Measurements from ENCODE around the gene PDE4A. TPM values are rescaled to one million over a fixed set of nuclear protein-coding genes. Genes with fewer than 3 reads are reported as not detected.

Gene PDE4A
- polyA plus RNA-seq, 3 donors, result 4.7 to 14.8 (median 5.8) TPM

DNA sequence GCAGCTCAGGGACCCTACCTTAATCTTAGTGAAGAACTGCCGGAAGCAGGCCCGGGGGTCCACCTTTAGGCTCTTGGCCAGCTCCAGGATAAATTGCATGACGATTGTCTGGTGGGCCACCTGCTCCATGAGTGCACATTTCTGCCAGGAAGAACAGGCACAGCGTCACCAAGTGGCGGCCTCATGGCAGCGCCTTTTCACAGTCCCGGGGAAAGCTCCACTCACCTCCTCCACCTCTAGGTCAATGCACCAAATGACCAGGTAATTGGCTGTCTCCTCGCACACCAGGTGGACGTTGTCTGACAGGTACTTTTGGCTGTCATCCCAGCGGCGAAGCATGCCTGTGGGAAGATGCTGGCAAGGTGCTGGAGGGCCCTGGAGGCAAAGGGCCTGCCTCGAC, 25.3 kb upstream of the PDE4A start:
- Histone ChIP-seq H3K79me2 (ENCODE audit: insufficient read depth, low read length) (peaks cover 35% of the 10 kb centered on the region), H3K27me3 (ENCODE audit: control insufficient read depth in 2 of 2, insufficient read depth in 2 of 2, low read length in 2 of 2) (no peaks in the 10 kb centered on the region), H3K9me3 (replicated peaks in 1 of 2; ENCODE audit: control insufficient read depth in 1 of 2, insufficient read depth in 1 of 2, low read length in 2 of 2) (no peaks in the 10 kb centered on the region), H4K20me1 (ENCODE audit: insufficient read depth, low read length) (peaks cover 35% of the 10 kb centered on the region), H3K4me1 (ENCODE audit: control insufficient read depth in 1 of 2, insufficient read depth in 2 of 2, low read length in 2 of 2) (peaks cover 1 to 2% of the 10 kb centered on the region in 2 donors), H3K9ac (ENCODE audit: insufficient read depth, low read length, poor library complexity, severe bottlenecking) (no peak overlapping the region), H3K4me3 (replicated peaks in 1 of 3; ENCODE audit: low read depth in 2 of 3, low read length in 3 of 3) (no peak overlapping the region), H3K4me2 (replicated peaks; ENCODE audit: extremely low read depth, low read length, poor library complexity, severe bottlenecking) (no peak overlapping the region), H3K27ac (ENCODE audit: low read depth in 1 of 2, low read length in 2 of 2) (no peak overlapping the region), H3K36me3 (replicated peaks in 1 of 2; ENCODE audit: control insufficient read depth in 1 of 2, insufficient read depth in 2 of 2, low read length in 2 of 2) (peaks cover 56 to 82% of the 10 kb centered on the region in 2 donors), H2AFZ (ENCODE audit: insufficient read depth, low read depth, low read length, poor library complexity, severe bottlenecking) (no peak overlapping the region)
- TF ChIP-seq, protein P1, sequence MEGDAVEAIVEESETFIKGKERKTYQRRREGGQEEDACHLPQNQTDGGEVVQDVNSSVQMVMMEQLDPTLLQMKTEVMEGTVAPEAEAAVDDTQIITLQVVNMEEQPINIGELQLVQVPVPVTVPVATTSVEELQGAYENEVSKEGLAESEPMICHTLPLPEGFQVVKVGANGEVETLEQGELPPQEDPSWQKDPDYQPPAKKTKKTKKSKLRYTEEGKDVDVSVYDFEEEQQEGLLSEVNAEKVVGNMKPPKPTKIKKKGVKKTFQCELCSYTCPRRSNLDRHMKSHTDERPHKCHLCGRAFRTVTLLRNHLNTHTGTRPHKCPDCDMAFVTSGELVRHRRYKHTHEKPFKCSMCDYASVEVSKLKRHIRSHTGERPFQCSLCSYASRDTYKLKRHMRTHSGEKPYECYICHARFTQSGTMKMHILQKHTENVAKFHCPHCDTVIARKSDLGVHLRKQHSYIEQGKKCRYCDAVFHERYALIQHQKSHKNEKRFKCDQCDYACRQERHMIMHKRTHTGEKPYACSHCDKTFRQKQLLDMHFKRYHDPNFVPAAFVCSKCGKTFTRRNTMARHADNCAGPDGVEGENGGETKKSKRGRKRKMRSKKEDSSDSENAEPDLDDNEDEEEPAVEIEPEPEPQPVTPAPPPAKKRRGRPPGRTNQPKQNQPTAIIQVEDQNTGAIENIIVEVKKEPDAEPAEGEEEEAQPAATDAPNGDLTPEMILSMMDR (IDR thresholded peaks at IDR 0.05), result no peak
- H3K27ac Mint-ChIP-seq, result no peak overlapping the region
- 100% methylated on average over 6 of the region's 12 CpGs for WGBS (ENCODE audit: insufficient coverage)
- no peaks in the 10 kb centered on the region for H3K27me3 Mint-ChIP-seq (ENCODE audit: low read depth in 3 of 3)
- H3K9me3 Mint-ChIP-seq, result no peaks in the 10 kb centered on the region
- H3K4me3 Mint-ChIP-seq, result no peak overlapping the region
- intact Hi-C loops (cut with micrococcal nuclease), result no loop called here
- DNase-seq, result no peak
- H3K36me3 Mint-ChIP-seq, result peaks cover 66 to 90% of the 10 kb centered on the region in 2 donors
- H3K4me1 Mint-ChIP-seq, result no peaks in the 10 kb centered on the region

DNA sequence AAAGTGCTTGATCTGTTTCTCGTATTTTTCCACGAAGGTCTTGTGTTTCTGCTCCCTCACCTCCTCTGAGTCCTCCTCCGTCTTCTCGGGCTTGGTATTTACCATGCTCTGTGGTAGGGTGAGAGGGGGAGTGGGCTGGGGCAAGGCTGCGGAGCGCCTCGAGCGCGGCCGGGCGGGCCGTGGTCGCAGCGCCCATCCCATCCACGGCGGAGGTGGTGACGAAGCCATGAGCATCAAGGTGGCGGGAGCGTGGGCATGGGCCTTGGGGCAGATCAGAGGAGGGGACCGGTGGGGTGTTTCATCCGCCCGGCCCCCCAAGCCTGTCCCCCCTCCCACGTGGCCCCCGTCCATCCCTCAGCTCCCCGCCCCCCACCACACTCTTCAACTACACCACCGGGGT, 24.9 kb upstream of the PDE4A start:
- H3K27ac Mint-ChIP-seq, result no peak overlapping the region
- WGBS (ENCODE audit: insufficient coverage), result 91% methylated on average over 18 of the region's 26 CpGs
- no peak overlapping the region for H3K4me2 ChIP-seq (replicated peaks; ENCODE audit: extremely low read depth, low read length, poor library complexity, severe bottlenecking)

More for the DNA sequence above, 24.9 kb upstream of the PDE4A start:
- Mint-ChIP-seq H3K4me1 (peaks cover 4% of the 10 kb centered on the region), H3K4me3 (no peak overlapping the region), H3K36me3 (peaks cover 66 to 90% of the 10 kb centered on the region in 2 donors), H3K9me3 (no peaks in the 10 kb centered on the region), H3K27me3 (ENCODE audit: low read depth in 3 of 3) (no peaks in the 10 kb centered on the region)
- Histone ChIP-seq H3K27me3 (ENCODE audit: control insufficient read depth in 2 of 2, insufficient read depth in 2 of 2, low read length in 2 of 2) (no peaks in the 10 kb centered on the region), H3K4me1 (ENCODE audit: control insufficient read depth in 1 of 2, insufficient read depth in 2 of 2, low read length in 2 of 2) (peaks cover 5 to 6% of the 10 kb centered on the region in 2 donors), H3K27ac (ENCODE audit: low read depth in 1 of 2, low read length in 2 of 2) (no peak overlapping the region), H3K9me3 (replicated peaks in 1 of 2; ENCODE audit: control insufficient read depth in 1 of 2, insufficient read depth in 1 of 2, low read length in 2 of 2) (no peaks in the 10 kb centered on the region), H4K20me1 (ENCODE audit: insufficient read depth, low read length) (peaks cover 40% of the 10 kb centered on the region), H3K9ac (ENCODE audit: insufficient read depth, low read length, poor library complexity, severe bottlenecking) (no peak overlapping the region), H2AFZ (ENCODE audit: insufficient read depth, low read depth, low read length, poor library complexity, severe bottlenecking) (no peak overlapping the region), H3K79me2 (ENCODE audit: insufficient read depth, low read length) (peaks cover 39% of the 10 kb centered on the region), H3K4me3 (replicated peaks in 1 of 3; ENCODE audit: low read depth in 2 of 3, low read length in 3 of 3) (no peak overlapping the region), H3K36me3 (replicated peaks in 1 of 2; ENCODE audit: control insufficient read depth in 1 of 2, insufficient read depth in 2 of 2, low read length in 2 of 2) (peaks cover 56 to 84% of the 10 kb centered on the region in 2 donors)
- intact Hi-C loops (cut with micrococcal nuclease), result no loop called here
- TF ChIP-seq, protein P1 (IDR thresholded peaks at IDR 0.05), result no peak
- DNase-seq, result no peak
